Ishikawa (cell line): ENCODE measurements around the gene SPAG9.

Source experiments
- CEBPB ChIP-seq: IDR thresholded peaks from 2 replicates; pipeline ENCODE4 v1.6.1; 2012
- CREB1 ChIP-seq: IDR thresholded peaks from 2 replicates; pipeline ENCODE4 v1.6.1; 2012; ENCODE audit warnings: low read depth
- EGR1 ChIP-seq: IDR thresholded peaks from 2 replicates; pipeline ENCODE4 v1.6.1; 2012
- EP300 ChIP-seq: IDR thresholded peaks from 2 replicates; pipeline ENCODE4 v1.6.1; 2012; ENCODE audit warnings: borderline replicate concordance
- FOXM1 ChIP-seq: IDR thresholded peaks from 2 replicates; pipeline ENCODE4 v1.6.1; 2012; ENCODE audit warnings: low read depth, borderline replicate concordance
- NFIC ChIP-seq: IDR thresholded peaks from 2 replicates; pipeline ENCODE4 v1.6.1; 2012
- RAD21 ChIP-seq: IDR thresholded peaks from 2 replicates; pipeline ENCODE4 v1.6.1; 2012; ENCODE audit warnings: low read depth
- TAF1 ChIP-seq: IDR thresholded peaks from 2 replicates; pipeline ENCODE4 v1.6.1; 2012; ENCODE audit warnings: low read depth, mild to moderate bottlenecking
- TCF12 ChIP-seq: IDR thresholded peaks from 2 replicates; pipeline ENCODE4 v1.6.1; 2012; ENCODE audit warnings: low read depth
- TEAD4 ChIP-seq: IDR thresholded peaks from 2 replicates; pipeline ENCODE4 v1.6.1; 2012
- USF1 ChIP-seq: IDR thresholded peaks from 2 replicates; pipeline ENCODE4 v1.6.1; 2012
- YY1 ChIP-seq: IDR thresholded peaks from 2 replicates; pipeline ENCODE4 v1.6.1; 2012; ENCODE audit warnings: low read depth
- ZBTB7A ChIP-seq: IDR thresholded peaks from 2 replicates; pipeline ENCODE4 v1.6.1; 2012; ENCODE audit warnings: low read depth
- TF ChIP-seq, protein P1 (sequence below): IDR thresholded peaks from 2 replicates; pipeline ENCODE4 v1.6.1; 2012
- TF ChIP-seq, protein P2 (sequence below): IDR thresholded peaks from 2 replicates; pipeline ENCODE4 v1.6.1; 2012; ENCODE audit warnings: low read depth, mild to moderate bottlenecking

The SPAG9 gene

GRCh38 chr17:51135956-51136355 is 15.3 kb upstream of the SPAG9 start:
- no peak for TF ChIP-seq CEBPB
- TF ChIP-seq, protein P1, sequence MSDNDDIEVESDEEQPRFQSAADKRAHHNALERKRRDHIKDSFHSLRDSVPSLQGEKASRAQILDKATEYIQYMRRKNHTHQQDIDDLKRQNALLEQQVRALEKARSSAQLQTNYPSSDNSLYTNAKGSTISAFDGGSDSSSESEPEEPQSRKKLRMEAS = no peak
- TF ChIP-seq EGR1 = no peak
- TF ChIP-seq, protein P2, sequence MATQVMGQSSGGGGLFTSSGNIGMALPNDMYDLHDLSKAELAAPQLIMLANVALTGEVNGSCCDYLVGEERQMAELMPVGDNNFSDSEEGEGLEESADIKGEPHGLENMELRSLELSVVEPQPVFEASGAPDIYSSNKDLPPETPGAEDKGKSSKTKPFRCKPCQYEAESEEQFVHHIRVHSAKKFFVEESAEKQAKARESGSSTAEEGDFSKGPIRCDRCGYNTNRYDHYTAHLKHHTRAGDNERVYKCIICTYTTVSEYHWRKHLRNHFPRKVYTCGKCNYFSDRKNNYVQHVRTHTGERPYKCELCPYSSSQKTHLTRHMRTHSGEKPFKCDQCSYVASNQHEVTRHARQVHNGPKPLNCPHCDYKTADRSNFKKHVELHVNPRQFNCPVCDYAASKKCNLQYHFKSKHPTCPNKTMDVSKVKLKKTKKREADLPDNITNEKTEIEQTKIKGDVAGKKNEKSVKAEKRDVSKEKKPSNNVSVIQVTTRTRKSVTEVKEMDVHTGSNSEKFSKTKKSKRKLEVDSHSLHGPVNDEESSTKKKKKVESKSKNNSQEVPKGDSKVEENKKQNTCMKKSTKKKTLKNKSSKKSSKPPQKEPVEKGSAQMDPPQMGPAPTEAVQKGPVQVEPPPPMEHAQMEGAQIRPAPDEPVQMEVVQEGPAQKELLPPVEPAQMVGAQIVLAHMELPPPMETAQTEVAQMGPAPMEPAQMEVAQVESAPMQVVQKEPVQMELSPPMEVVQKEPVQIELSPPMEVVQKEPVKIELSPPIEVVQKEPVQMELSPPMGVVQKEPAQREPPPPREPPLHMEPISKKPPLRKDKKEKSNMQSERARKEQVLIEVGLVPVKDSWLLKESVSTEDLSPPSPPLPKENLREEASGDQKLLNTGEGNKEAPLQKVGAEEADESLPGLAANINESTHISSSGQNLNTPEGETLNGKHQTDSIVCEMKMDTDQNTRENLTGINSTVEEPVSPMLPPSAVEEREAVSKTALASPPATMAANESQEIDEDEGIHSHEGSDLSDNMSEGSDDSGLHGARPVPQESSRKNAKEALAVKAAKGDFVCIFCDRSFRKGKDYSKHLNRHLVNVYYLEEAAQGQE = no peak
- TF ChIP-seq ZBTB7A = no peak
- no peak for TF ChIP-seq EP300
- no peak for TF ChIP-seq TCF12

- TF ChIP-seq TAF1 (no peak), CREB1 (no peak), TEAD4 (no peak), USF1 (no peak), RAD21 (no peak), EGR1 (no peak), EP300 (no peak), TCF12 (no peak), NFIC (no peak), YY1 (no peak), CEBPB (no peak), ZBTB7A (no peak), FOXM1 (no peak)
- TF ChIP-seq, protein P2 = no peak
- TF ChIP-seq, protein P1 = no peak
Observed at GRCh38 chr17:51133365-51133764, 12.7 kb upstream of the SPAG9 start.

- TF ChIP-seq FOXM1 = no peak
Observed at GRCh38 chr17:51132964-51133319, 12.3 kb upstream of the SPAG9 start.

DNA sequence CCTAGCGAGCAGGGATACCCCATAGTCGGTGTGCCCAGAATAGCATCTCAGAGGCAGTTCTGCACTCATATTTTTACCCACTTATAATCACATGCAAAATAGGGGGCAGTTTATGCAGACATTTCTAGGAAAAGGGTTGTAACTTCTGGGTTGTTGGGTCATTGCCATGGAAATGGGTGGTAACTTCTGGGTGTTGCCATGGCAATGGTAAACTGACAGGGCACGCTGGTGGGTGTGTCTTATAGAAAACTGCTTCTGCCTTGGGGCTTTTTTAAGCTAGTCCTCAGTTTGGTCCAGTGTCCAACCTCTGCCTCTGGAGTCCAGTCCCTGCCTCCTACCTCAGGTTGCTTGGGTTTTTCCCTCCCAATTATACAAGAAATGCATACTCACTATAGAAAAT is 7.4 kb upstream of the SPAG9 start:
- no peak for TF ChIP-seq YY1
- no peak for TF ChIP-seq EP300
- TF ChIP-seq CEBPB = no peak
- no peak for TF ChIP-seq TEAD4
- no peak for TF ChIP-seq EGR1
- TF ChIP-seq, protein P1 = no peak
- no peak for TF ChIP-seq RAD21
- TF ChIP-seq TAF1 = no peak
- TF ChIP-seq NFIC = no peak
- no peak for TF ChIP-seq USF1
- TF ChIP-seq FOXM1 = no peak
- TF ChIP-seq, protein P2 = no peak
- TF ChIP-seq TCF12 = no peak
- TF ChIP-seq CREB1 = no peak
- TF ChIP-seq ZBTB7A = no peak
